GM18519 (cell line): Measurements from ENCODE around the gene POLR1A.
A peak's percentile ranks its signal among the peaks of the same experiment; 100 is the strongest.

Source experiments
- ATAC-seq: cut with Tn5 transposase; IDR thresholded peaks from one replicate; pipeline ENCODE4 v1.9.1; 2021; ENCODE audit warnings: mild to moderate bottlenecking, moderate library complexity; ENCODE audit not compliant: unreplicated experiment, low FRiP score

Gene POLR1A

GRCh38 chr2:86105252-86105968, at the start of gene POLR1A:
POLR1A (minus strand) TSS chr2:86105886; CDS start chr2:86105776, 110 bp downstream.
- peak; percentile 48 for ATAC-seq

- no peak for ATAC-seq
These were observed 44.8 kb upstream of the POLR1A start for GRCh38 chr2:86150502-86150901.

- no peak for ATAC-seq
These were observed 42.1 kb upstream of the POLR1A start for GRCh38 chr2:86147793-86148192.

GRCh38 chr2:86143926-86144685, 38.4 kb upstream of the POLR1A start:
- ATAC-seq: no peak

GRCh38 chr2:86143307-86143706, 37.6 kb upstream of the POLR1A start:
- no peak for ATAC-seq

GRCh38 chr2:86142436-86143257, 37.0 kb upstream of the POLR1A start:
- no peak for ATAC-seq

DNA sequence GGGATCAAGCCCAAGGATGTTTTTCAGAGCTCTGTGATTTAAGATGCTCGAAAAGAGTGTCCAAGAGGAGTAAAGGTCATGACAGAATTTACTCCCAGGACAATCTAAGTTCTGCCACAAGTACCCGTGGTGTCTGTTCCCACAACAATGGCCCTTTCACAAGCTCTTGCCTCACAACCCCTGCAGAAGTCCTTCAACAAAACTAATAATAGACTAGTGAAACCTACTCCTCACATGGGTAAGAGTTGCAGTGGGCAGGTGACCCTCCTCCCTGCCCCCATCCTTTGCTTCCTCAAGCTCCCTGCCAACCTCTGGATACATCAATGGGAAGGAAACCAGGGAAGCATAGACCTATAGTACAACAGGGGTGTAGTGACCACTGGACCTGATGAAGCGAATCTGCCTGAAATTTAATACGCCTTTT, 35.3 kb upstream of the POLR1A start:
- no peak for ATAC-seq

- no peak for ATAC-seq
These were observed 34.3 kb upstream of the POLR1A start for GRCh38 chr2:86139981-86140380.

- no peak for ATAC-seq
These were observed 33.3 kb upstream of the POLR1A start for GRCh38 chr2:86138736-86139625.

GRCh38 chr2:86136141-86136540, 30.5 kb upstream of the POLR1A start:
- ATAC-seq: no peak

- no peak for ATAC-seq
These were observed 30.0 kb upstream of the POLR1A start for GRCh38 chr2:86135653-86136052.

GRCh38 chr2:86134709-86135108, 29.0 kb upstream of the POLR1A start:
- no peak for ATAC-seq

DNA sequence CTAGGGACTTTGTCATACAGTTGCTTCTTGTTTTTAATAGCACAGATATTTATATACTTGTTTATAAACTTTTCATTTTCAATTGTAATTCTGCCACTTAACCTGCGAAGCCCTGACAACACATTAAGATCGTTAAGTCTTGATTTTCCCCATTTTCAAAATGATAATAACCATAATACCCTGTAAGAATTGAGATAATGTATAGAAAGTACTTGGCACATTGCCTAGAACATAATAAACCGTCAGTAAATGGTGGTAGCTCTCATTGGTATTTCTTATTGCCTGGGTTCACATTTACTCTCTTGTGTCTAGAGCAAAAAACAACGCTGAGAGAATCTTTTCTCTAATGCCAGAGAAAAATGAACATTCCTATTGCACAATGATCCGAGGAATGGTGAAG, 19.0 kb upstream of the POLR1A start:
- no peak for ATAC-seq

DNA sequence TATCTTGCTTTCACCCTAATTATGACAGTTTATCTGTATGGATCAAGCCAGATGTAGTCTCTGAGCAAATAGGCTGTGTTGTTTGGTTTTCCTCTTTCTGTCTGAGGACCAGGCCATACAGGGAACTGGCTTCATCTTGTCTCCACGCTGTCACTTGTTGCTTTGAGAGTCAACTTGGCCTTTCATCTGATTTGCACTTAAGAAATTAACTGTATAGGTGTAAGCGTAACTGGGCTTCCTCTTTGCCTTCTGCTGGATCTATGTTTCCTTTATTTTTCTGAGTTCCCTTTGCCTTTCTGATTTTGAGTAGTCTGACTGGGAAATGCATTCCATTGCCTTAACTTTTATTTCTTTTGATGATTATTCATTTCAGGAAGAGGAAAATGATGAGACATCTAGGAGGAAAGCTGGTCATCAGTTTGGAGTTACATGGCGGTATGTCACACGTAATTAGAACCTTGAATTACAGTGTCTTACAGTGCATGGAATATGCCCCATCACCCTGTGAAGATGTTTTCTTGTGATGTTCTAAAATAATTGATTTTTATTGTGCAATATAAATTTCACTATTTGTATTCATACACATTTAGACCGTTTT, 17.7 kb upstream of the POLR1A start:
- ATAC-seq: no peak

GRCh38 chr2:86118130-86118529, 12.4 kb upstream of the POLR1A start:
- ATAC-seq: no peak

GRCh38 chr2:86107031-86107430, 1.3 kb upstream of the POLR1A start:
- no peak for ATAC-seq

GRCh38 chr2:86105969-86106945, 571 bp upstream of the POLR1A start, which contains the start of gene PTCD3:
PTCD3 (plus strand) TSS chr2:86106235; CDS start chr2:86106248, 13 bp downstream.
- ATAC-seq: peak; percentile 78

- ATAC-seq: no peak
These were observed 3.5 kb downstream of the POLR1A start for GRCh38 chr2:86102157-86102556.
